Measurements from ENCODE around the gene LYST. TPM values are rescaled to one million over a fixed set of nuclear protein-coding genes. Genes with fewer than 3 reads are reported as not detected.
"Not testable (repeated sequence)": the region's sequence is repeated elsewhere in the genome, so short reads cannot be mapped to it uniquely, and the experiment has no call there.

The LYST gene, protein sequence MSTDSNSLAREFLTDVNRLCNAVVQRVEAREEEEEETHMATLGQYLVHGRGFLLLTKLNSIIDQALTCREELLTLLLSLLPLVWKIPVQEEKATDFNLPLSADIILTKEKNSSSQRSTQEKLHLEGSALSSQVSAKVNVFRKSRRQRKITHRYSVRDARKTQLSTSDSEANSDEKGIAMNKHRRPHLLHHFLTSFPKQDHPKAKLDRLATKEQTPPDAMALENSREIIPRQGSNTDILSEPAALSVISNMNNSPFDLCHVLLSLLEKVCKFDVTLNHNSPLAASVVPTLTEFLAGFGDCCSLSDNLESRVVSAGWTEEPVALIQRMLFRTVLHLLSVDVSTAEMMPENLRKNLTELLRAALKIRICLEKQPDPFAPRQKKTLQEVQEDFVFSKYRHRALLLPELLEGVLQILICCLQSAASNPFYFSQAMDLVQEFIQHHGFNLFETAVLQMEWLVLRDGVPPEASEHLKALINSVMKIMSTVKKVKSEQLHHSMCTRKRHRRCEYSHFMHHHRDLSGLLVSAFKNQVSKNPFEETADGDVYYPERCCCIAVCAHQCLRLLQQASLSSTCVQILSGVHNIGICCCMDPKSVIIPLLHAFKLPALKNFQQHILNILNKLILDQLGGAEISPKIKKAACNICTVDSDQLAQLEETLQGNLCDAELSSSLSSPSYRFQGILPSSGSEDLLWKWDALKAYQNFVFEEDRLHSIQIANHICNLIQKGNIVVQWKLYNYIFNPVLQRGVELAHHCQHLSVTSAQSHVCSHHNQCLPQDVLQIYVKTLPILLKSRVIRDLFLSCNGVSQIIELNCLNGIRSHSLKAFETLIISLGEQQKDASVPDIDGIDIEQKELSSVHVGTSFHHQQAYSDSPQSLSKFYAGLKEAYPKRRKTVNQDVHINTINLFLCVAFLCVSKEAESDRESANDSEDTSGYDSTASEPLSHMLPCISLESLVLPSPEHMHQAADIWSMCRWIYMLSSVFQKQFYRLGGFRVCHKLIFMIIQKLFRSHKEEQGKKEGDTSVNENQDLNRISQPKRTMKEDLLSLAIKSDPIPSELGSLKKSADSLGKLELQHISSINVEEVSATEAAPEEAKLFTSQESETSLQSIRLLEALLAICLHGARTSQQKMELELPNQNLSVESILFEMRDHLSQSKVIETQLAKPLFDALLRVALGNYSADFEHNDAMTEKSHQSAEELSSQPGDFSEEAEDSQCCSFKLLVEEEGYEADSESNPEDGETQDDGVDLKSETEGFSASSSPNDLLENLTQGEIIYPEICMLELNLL (N-terminal part only)
- total RNA-seq (ENCODE audit: insufficient read depth, low replicate concordance) = 78.2 TPM

- DNase-seq (ENCODE audit: low spot score) = peak; percentile 64
Measured at GRCh38 chr1:235866205-235866912, at the start of gene LYST. LYST (minus strand) TSS chr1:235866906; CDS start chr1:235830417, 36,489 bp downstream.

DNA sequence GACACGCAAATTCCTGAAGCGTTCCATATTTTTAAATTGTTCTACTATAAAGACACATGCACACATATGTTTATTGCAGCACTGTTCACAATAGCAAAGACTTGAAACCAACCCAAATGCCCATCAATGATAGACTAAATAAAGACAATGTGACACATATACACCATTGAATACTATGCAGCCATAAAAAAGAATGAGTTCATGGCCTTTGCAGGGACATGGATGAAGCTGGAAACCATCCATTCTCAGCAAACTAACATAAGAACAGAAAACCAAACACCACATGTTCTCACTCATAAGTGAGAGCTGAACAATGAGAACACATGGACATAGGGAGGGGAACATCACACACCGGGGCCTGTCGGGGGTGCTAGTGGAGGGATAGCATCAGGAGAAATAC lies 48.8 kb upstream of the LYST start:
- DNase-seq (ENCODE audit: low spot score) = not testable (repeated sequence)

DNA sequence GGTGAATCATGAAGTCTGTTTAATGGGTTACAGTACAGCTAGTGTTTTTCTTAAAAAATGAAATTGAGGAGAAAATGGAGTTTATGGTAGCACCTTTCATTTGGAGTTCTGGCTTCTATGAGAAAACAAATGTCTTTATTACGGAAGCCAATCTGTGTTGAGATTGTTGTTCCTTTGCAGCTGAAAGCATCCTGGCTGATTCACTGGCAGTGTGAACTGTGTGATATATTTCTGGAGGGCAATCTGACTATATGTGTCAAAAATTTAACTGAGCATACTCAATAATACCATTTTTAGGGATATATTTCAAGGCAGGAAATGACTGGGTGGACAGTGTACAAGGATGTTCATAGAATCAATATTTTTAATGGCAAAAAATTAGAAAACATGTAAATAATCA lies 46.6 kb upstream of the LYST start:
- DNase-seq (ENCODE audit: low spot score) = no peak

- no peak for DNase-seq (ENCODE audit: low spot score)
Measured at GRCh38 chr1:235911876-235912275, 45.2 kb upstream of the LYST start.

GRCh38 chr1:235911300-235911662 lies 44.6 kb upstream of the LYST start:
- DNase-seq (ENCODE audit: low spot score) = no peak

GRCh38 chr1:235910357-235911299 lies 43.9 kb upstream of the LYST start:
- peak; percentile 65 for DNase-seq (ENCODE audit: low spot score)

- peak; percentile 74 for DNase-seq (ENCODE audit: low spot score)
Measured at GRCh38 chr1:235908742-235909520, 42.2 kb upstream of the LYST start.

GRCh38 chr1:235907897-235908240 lies 41.2 kb upstream of the LYST start:
- no peak for DNase-seq (ENCODE audit: low spot score)

DNA sequence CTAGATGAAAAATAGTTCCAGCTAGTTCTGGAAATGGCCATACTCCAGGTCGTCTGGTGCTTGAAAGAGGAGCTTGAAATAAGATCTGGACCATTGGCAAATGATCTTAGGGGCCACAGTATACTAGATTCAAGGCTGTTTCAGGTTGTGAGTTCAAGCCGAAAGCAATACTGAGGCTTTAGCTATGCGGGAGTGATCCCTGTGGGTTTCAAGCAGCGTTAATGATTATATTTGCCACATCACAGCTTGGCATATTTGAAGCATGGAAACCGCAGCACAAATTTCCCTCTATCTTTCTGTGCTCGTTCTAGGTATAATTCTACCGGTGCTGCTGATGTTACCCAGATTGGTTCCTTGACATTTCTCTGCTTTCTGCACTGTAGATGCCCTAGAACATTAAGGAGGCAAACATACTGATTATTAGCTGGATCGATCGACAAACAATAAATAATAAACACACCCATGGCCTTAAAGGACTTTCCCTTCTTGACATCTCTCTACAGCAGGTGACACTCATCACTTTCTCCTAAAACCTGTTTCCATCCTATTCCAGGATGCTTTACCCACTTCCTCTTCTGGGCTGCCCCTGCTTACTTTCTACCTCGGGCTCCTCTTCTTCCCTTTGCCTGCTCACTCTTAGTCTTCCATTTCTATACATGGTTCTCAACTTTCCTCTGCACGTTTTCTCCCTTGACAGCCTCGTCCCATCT lies 40.6 kb upstream of the LYST start:
- no peak for DNase-seq (ENCODE audit: low spot score)

GRCh38 chr1:235906436-235906835 lies 39.7 kb upstream of the LYST start:
- DNase-seq (ENCODE audit: low spot score) = no peak

- not testable (repeated sequence) for DNase-seq (ENCODE audit: low spot score)
Measured at GRCh38 chr1:235903809-235904208, 37.1 kb upstream of the LYST start.

- DNase-seq (ENCODE audit: low spot score) = no peak
Measured at GRCh38 chr1:235902677-235903542, 36.2 kb upstream of the LYST start.

GRCh38 chr1:235901461-235901860 lies 34.8 kb upstream of the LYST start:
- no peak for DNase-seq (ENCODE audit: low spot score)

DNA sequence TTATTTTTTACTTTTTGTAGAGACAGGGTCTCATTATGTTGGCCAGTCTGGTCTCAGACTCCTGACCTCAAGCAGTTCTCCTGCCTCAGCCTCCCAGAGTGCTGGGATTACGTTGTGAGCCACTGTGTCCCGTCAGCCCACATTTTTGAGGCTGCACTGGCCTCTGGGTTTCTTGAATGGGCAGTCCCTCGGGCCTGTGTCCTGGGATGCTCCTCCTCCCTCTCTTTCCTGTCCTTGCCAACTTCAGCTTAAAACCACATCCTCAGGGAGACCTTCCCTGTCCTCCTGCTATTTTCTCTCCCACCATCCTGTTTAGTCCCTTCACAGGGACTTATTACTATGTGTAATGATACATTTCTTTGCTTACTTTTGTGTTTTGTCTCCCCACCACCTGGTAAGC lies 31.4 kb upstream of the LYST start:
- DNase-seq (ENCODE audit: low spot score) = no peak

DNA sequence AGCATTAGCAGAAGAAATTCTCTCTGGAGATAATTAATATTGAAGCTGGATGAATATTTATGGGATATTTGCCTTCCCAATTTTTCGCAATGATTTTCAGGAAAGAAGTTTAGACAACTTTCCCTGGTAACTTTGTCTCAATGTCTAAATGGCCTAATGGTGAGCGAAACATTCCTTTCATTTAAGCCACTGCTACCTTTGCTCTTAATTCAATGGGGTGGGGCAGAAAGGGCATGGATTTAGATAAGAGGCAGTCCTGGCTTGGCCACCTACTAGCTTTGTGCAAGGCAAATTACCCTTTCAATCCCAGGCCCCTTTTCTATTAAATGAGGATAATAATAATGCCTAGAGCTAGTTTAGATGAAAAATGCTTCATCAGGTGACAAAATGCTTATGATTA lies 27.1 kb upstream of the LYST start:
- DNase-seq (ENCODE audit: low spot score) = no peak

GRCh38 chr1:235892734-235893413 lies 26.2 kb upstream of the LYST start:
- no peak for DNase-seq (ENCODE audit: low spot score)

DNA sequence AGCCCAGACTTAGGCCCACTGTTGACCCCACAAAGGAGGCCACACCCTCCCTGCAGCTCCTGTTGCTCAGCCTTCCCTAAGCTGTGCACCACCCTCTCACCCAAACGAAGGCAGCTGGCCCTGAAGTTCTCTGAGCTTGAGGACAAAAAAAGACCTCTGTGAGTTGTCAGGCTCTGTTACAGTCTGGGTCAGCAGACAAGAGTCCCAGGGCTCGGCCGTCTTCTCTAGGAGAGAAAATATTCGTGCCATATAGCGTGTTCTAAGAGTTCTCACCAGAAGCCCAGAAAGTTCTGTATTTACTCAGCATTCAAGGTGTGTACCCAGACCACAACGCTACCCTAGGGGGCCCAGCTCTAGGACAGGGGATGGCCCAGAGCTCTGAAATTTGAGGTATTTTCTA lies 25.5 kb upstream of the LYST start:
- DNase-seq (ENCODE audit: low spot score) = no peak

Measured in umbilical cord (tissue), 2 donors.